Colonic mucosa (tissue), 4 donors: ENCODE results near the gene CHSY1. TPM values are rescaled to one million over a fixed set of nuclear protein-coding genes. Genes with fewer than 3 reads are reported as not detected.

Experiments used
- DNase-seq: peaks from one replicate; pipeline ENCODE4 v3.0.0-alpha.2; 2020
- H3K27ac ChIP-seq: fragments of 200-600 bp; one replicate; pipeline ENCODE4 v1.8.0; 2021
- H3K27me3 ChIP-seq: fragments of 200-600 bp; one replicate; pipeline ENCODE4 v1.8.0; 2021
- H3K36me3 ChIP-seq: fragments of 200-600 bp; one replicate; pipeline ENCODE4 v1.8.0; 2021
- H3K4me1 ChIP-seq: fragments of 200-600 bp; one replicate; pipeline ENCODE4 v1.8.0; 2021; ENCODE audit warnings: mild to moderate bottlenecking
- H3K4me3 ChIP-seq: fragments of 200-600 bp; one replicate; pipeline ENCODE4 v1.8.0; 2021
- H3K9ac ChIP-seq, 2 donors: one replicate each; pipeline ENCODE4 v1.7.0; 2013; ENCODE audit warnings: control low read depth in 2 of 2, low read depth in 2 of 2, low read length in 2 of 2
- H3K9me3 ChIP-seq: fragments of 200-600 bp; one replicate; pipeline ENCODE4 v1.8.0; 2021
- CTCF ChIP-seq: fragments of 200-600 bp; IDR thresholded peaks from one replicate; pipeline ENCODE4 v1.8.0; 2022; ENCODE audit warnings: antibody characterized with exemption, mild to moderate bottlenecking
- intact Hi-C: fragments of 100-400 bp; cut with DNase I; formaldehyde crosslinking; loops from one replicate; pipeline ENCODE4 v1.14.1; 2022
- total RNA-seq, 2 donors: library from RNA; stranded (reverse); fragmentation: NEBNext Ultra II Directional in 1 of 2; extraction: Animal tissue kit (Norgen Biotek cat#: 25700) in 1 of 2; gene quantifications; one replicate each; pipeline ENCODE4 v1.2.1, GENCODE V29; 2021
- donor health status: healthy.
- donor health status: DM: no; HTN: no; CAD: no.
- donor health status: DM: no; HTN: no; CAD: no.

The CHSY1 gene
- total RNA-seq, 2 donors from 2014 or later = 12.3 to 13.7 TPM

GRCh38 chr15:101255615-101256241, 3.9 kb upstream of the CHSY1 start:
- intact Hi-C loops = no loop called here
- no peaks in the 10 kb centered on the region for H3K9me3 ChIP-seq
- no peak for TF ChIP-seq CTCF
- no peak overlapping the region for H3K9ac ChIP-seq
- peaks cover 6% of the 10 kb centered on the region for H3K4me1 ChIP-seq
- no peak for DNase-seq
- H3K36me3 ChIP-seq = no peaks in the 10 kb centered on the region
- no peak overlapping the region for H3K4me3 ChIP-seq
- H3K27ac ChIP-seq = no peak overlapping the region
- H3K27me3 ChIP-seq = no peaks in the 10 kb centered on the region

GRCh38 chr15:101255051-101255395, 3.2 kb upstream of the CHSY1 start:
- no peak overlapping the region for H3K27ac ChIP-seq
- DNase-seq = no peak
- TF ChIP-seq CTCF = no peak
- no peaks in the 10 kb centered on the region for H3K9me3 ChIP-seq
- no peak overlapping the region for H3K9ac ChIP-seq
- H3K4me3 ChIP-seq = no peak overlapping the region
- peaks cover 12% of the 10 kb centered on the region for H3K4me1 ChIP-seq
- no peaks in the 10 kb centered on the region for H3K27me3 ChIP-seq
- H3K36me3 ChIP-seq = no peaks in the 10 kb centered on the region
- intact Hi-C loops = no loop called here

GRCh38 chr15:101254157-101255050, 2.6 kb upstream of the CHSY1 start:
- Histone ChIP-seq H3K4me3 (no peak overlapping the region), H3K9ac (no peak overlapping the region), H3K27ac (no peak overlapping the region), H3K4me1 (peaks cover 18% of the 10 kb centered on the region), H3K9me3 (no peaks in the 10 kb centered on the region), H3K36me3 (no peaks in the 10 kb centered on the region), H3K27me3 (no peaks in the 10 kb centered on the region)
- no peak for TF ChIP-seq CTCF
- intact Hi-C loops = no loop called here
- no peak for DNase-seq

GRCh38 chr15:101252836-101253235, 988 bp upstream of the CHSY1 start:
- no peaks in the 10 kb centered on the region for H3K9me3 ChIP-seq
- peak overlapping the region; percentile 87 for H3K9ac ChIP-seq
- no peaks in the 10 kb centered on the region for H3K27me3 ChIP-seq
- H3K36me3 ChIP-seq = no peaks in the 10 kb centered on the region
- peaks cover 19% of the 10 kb centered on the region for H3K4me1 ChIP-seq
- intact Hi-C loops = no loop called here
- no peak for DNase-seq
- no peak for TF ChIP-seq CTCF
- no peak overlapping the region for H3K27ac ChIP-seq
- peak overlapping the region; percentile 62 for H3K4me3 ChIP-seq

- no peak for TF ChIP-seq CTCF
- Histone ChIP-seq H3K4me3 (peak overlapping the region; percentile 89), H3K4me1 (peaks cover 19% of the 10 kb centered on the region), H3K9ac (peak overlapping the region; percentile 75 to 87), H3K27ac (peak overlapping the region; percentile 83), H3K36me3 (no peaks in the 10 kb centered on the region), H3K27me3 (no peaks in the 10 kb centered on the region), H3K9me3 (no peaks in the 10 kb centered on the region)
- intact Hi-C loops = no loop called here
- peak; percentile 38 for DNase-seq
Observed at GRCh38 chr15:101250873-101251829, 697 bp downstream of the CHSY1 start.
